Ovary (tissue), 9 donors: ENCODE measurements around the gene SCT. TPM values are rescaled to one million over a fixed set of nuclear protein-coding genes. Genes with fewer than 3 reads are reported as not detected.
"Not testable (repeated sequence)": the region's sequence is repeated elsewhere in the genome, so short reads cannot be mapped to it uniquely, and the experiment has no call there.

Experiments
- DNase-seq, 5 donors: peaks; one replicate each; pipeline ENCODE4 v3.0.0-alpha.2; 2019 to 2020
- H3K27ac ChIP-seq, 2 donors: fragments of 200-600 bp; one replicate each; pipeline versions ENCODE4 v1.5.1 to v1.8.0; 2019 to 2022
- H3K27me3 ChIP-seq: fragments of 200-600 bp; one replicate; pipeline ENCODE4 v1.8.0; 2022
- H3K36me3 ChIP-seq: fragments of 200-600 bp; sonication (generic); one replicate; pipeline ENCODE4 v1.5.1; 2019
- H3K4me1 ChIP-seq: one replicate; pipeline ENCODE4 v1.8.1; 2013; ENCODE audit warnings: mild to moderate bottlenecking, moderate library complexity; ENCODE audit not compliant: insufficient read depth
- H3K4me3 ChIP-seq: fragments of 200-600 bp; sonication (generic); one replicate; pipeline ENCODE4 v1.5.1; 2017
- H3K9me3 ChIP-seq, 2 donors: fragments of 200-600 bp in 1 of 2; sonication (generic) in 1 of 2; one replicate each; pipeline versions ENCODE4 v1.5.1 to v1.8.1; 2013 to 2019; ENCODE audit warnings: mild to moderate bottlenecking in 1 of 2, moderate library complexity in 1 of 2
- CTCF ChIP-seq, 3 donors: fragments of 450-650 bp in 2 of 3; fragments of 200-600 bp in 1 of 3; IDR thresholded peaks; one replicate each; pipeline versions ENCODE4 v1.5.1 to v1.8.0; 2016 to 2022; ENCODE audit warnings: antibody characterized with exemption in 3 of 3, mild to moderate bottlenecking in 1 of 3
- EP300 ChIP-seq: sonication (generic); formaldehyde crosslinking; IDR thresholded peaks from one replicate; pipeline ENCODE4 v1.6.1; 2017; ENCODE audit warnings: antibody characterized with exemption
- POLR2A ChIP-seq: fragments of 450-650 bp; IDR thresholded peaks from one replicate; pipeline ENCODE4 v1.6.1; 2017; ENCODE audit warnings: antibody characterized with exemption, mild to moderate bottlenecking, moderate library complexity
- WGBS, 3 donors: extraction: QIAGEN DNeasy Blood & Tissue Kit in 1 of 3; methylation state at CpG; one replicate each; pipeline versions ENCODE4 v1.1.5 to v1.1.7; 2013 to 2017; 5-methylcytosine and 5-hydroxymethylcytosine counted together
- intact Hi-C, 4 donors: fragments of 100-400 bp; cut with DNase I; formaldehyde crosslinking; loops; one replicate each; pipeline versions ENCODE4 v1.11.0 to v1.15.1; 2022 to 2023
- polyA plus RNA-seq, 2 donors: library from polyadenylated mRNA; stranded (reverse); fragments of 200-250 nt in 1 of 2; fragments of 350-450 nt in 1 of 2; fragmentation: Illumina TruSeq in 1 of 2; extraction: RNeasy Lipid Tissue Mini Kit (QIAGEN cat#74804) in 1 of 2; gene quantifications; one replicate each; pipeline ENCODE4 v1.2.3, GENCODE V29; 2013 to 2014
- total RNA-seq, 7 donors: library from RNA; depleted of rRNA in 2 of 7; stranded (reverse); fragments of >200 nt in 2 of 7; fragmentation: NEBNext Ultra II Directional in 3 of 7; extraction: Animal tissue kit (Norgen Biotek cat#: 25700) in 3 of 7; gene quantifications; one replicate each; pipeline versions ENCODE4 v1.1.0 to v1.2.4, GENCODE V29; 2016 to 2023
- donor health status: DM: no; HTN: no; CAD: no; lungs with moderate emphysema.
- donor health status: DM: no; HTN: no; CAD: no.
- donor health status: Bipolar disorder and iron deficiency.
- donor health status: DM: yes; HTN: yes; CAD: no.
- donor health status: DM: no; HTN: no; CAD: no.
- donor health status: DM: yes; HTN: yes; CAD: no.

The SCT gene
- total and polyA plus RNA-seq, 9 donors: 0.68 TPM; not detected in 8

- no peaks in the 10 kb centered on the region for H3K36me3 ChIP-seq
- H3K27ac ChIP-seq: no peak overlapping the region
- 88 to 91% (median 90%) methylated on average over 30 of the region's 30 CpGs for WGBS, 3 donors
- H3K4me3 ChIP-seq: no peak overlapping the region
- H3K4me1 ChIP-seq: no peaks in the 10 kb centered on the region
- TF ChIP-seq CTCF (IDR thresholded peaks at IDR 0.05) (no peak), EP300 (no peak), POLR2A (no peak)
- H3K27me3 ChIP-seq: no peaks in the 10 kb centered on the region
- no peaks in the 10 kb centered on the region for H3K9me3 ChIP-seq
- no peak for DNase-seq
- intact Hi-C loops: no loop called here
These were observed 28.2 kb upstream of the SCT start for GRCh38 chr11:655036-655726.

GRCh38 chr11:654444-654843 lies 27.5 kb upstream of the SCT start:
- H3K4me3 ChIP-seq, H3K27me3 ChIP-seq, intact Hi-C loops, H3K4me1 ChIP-seq, H3K9me3 ChIP-seq, H3K36me3 ChIP-seq, H3K27ac ChIP-seq, DNase-seq: not testable (repeated sequence)
- WGBS, 3 donors: 89 to 94% (median 90%) methylated on average over 12 of the region's 12 CpGs

- TF ChIP-seq EP300 (no peak), POLR2A (no peak)
- Histone ChIP-seq H3K4me3 (no peak overlapping the region), H3K4me1 (no peaks in the 10 kb centered on the region), H3K27me3 (no peaks in the 10 kb centered on the region), H3K9me3 (no peaks in the 10 kb centered on the region), H3K36me3 (no peaks in the 10 kb centered on the region), H3K27ac (no peak overlapping the region)
- 88 to 92% (median 89%) methylated on average over 15 of the region's 15 CpGs for WGBS, 3 donors
- DNase-seq: no peak
- intact Hi-C loops: no loop called here
These were observed 26.9 kb upstream of the SCT start for GRCh38 chr11:653837-654236.

GRCh38 chr11:653136-653535 lies 26.2 kb upstream of the SCT start:
- WGBS, 3 donors: 87 to 91% (median 89%) methylated on average over 14 of the region's 14 CpGs
- H3K9me3 ChIP-seq, intact Hi-C loops, DNase-seq, H3K4me1 ChIP-seq, H3K27me3 ChIP-seq, H3K27ac ChIP-seq, H3K36me3 ChIP-seq, H3K4me3 ChIP-seq: not testable (repeated sequence)

- no peaks in the 10 kb centered on the region for H3K9me3 ChIP-seq
- H3K4me3 ChIP-seq: no peak overlapping the region
- intact Hi-C loops: no loop called here
- no peaks in the 10 kb centered on the region for H3K36me3 ChIP-seq
- DNase-seq: no peak
- no peak for TF ChIP-seq CTCF (IDR thresholded peaks at IDR 0.05)
- no peak for TF ChIP-seq POLR2A
- TF ChIP-seq EP300: no peak
- H3K4me1 ChIP-seq: no peaks in the 10 kb centered on the region
- no peak overlapping the region for H3K27ac ChIP-seq
- WGBS, 3 donors: 89 to 95% (median 93%) methylated on average over 10 of the region's 10 CpGs
- H3K27me3 ChIP-seq: no peaks in the 10 kb centered on the region
These were observed 23.5 kb upstream of the SCT start for GRCh38 chr11:650482-650881.

GRCh38 chr11:647672-648158 lies 20.7 kb upstream of the SCT start:
- DNase-seq, intact Hi-C loops, H3K4me3 ChIP-seq, H3K27me3 ChIP-seq, H3K27ac ChIP-seq, H3K4me1 ChIP-seq, H3K9me3 ChIP-seq, H3K36me3 ChIP-seq: not testable (repeated sequence)
- 76 to 84% (median 79%) methylated on average over 10 to 11 of the region's 14 CpGs for WGBS, 3 donors
